Measurements from ENCODE around the gene XKRX.

DNA sequence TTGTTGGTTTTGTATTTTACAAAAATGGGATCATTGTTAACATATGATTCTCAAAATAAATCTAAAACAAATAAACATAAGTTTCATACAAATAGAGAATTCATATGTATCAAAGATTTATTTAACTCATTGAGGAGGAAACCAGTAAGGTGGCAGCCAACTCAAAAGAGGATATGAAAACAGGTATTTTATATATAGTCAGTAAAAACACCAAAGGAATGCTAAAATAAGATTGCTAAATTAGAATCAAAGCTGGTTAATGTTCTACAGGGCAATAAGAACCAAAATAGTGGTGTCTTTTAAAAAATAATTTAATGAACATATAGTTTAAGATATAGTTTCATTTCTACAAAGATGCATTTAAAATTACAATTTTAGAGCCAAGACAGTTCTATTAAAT, 23.1 kb downstream of the XKRX start:
- TF ChIP-seq POLR2A (IDR thresholded peaks at IDR 0.05; ENCODE audit: low read depth, low read length) (no peak), POLR2AphosphoS5 (IDR thresholded peaks at IDR 0.05; ENCODE audit: low read depth, low read length) (no peak)

All from GM12892 (cell line).